Posterior cingulate gyrus (tissue), 11 donors: Measurements from ENCODE around the gene HIP1.
A peak's percentile ranks its signal among the peaks of the same experiment; 100 is the strongest.
"Not testable (repeated sequence)": the region's sequence is repeated elsewhere in the genome, so short reads cannot be mapped to it uniquely, and the experiment has no call there.

ENCODE experiments used
- DNase-seq, 10 donors: peaks; one replicate each; pipeline versions ENCODE4 v3.0.0 to v3.0.0-alpha.2; 2020 to 2021; ENCODE audit warnings: mixed read lengths in 3 of 10
- intact Hi-C: fragments of 100-400 bp; cut with DNase I; formaldehyde crosslinking; loops from one replicate; pipeline ENCODE4 v1.15.1; 2023

The HIP1 gene

GRCh38 chr7:75625868-75626267, 112.9 kb downstream of the HIP1 start:
- DNase-seq, result no peak
- intact Hi-C loops, result no loop called here

- DNase-seq, result peak in 2 of 10 donors; percentile 38 to 71
- intact Hi-C loops, result no loop called here
These were observed 114.5 kb downstream of the HIP1 start for GRCh38 chr7:75624134-75624832.

GRCh38 chr7:75623390-75624133, 115.2 kb downstream of the HIP1 start:
- intact Hi-C loops, result no loop called here
- peak in 7 of 10 donors; percentile 33 to 89 (median 46) for DNase-seq

DNA sequence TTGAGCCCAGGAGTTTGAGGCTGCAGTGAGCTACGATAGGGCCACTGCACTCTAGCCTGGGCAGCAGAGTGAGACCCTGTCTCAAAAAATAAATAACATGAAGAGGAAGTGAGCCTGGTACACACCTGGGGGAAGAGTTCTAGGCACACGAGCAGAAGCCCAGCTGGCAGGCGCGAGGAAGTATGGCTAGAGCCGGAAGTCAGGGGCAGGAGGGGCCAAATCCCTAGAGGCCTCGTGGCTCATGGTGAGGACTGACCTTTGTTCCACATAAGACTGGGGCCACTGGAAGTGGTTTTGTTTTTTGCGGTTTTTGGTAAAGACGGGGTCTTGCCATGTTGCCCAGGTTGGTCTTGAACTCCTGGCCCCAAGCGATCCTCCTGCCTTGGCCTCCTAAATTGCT, 117.6 kb downstream of the HIP1 start:
- no peak for DNase-seq
- intact Hi-C loops, result no loop called here

DNA sequence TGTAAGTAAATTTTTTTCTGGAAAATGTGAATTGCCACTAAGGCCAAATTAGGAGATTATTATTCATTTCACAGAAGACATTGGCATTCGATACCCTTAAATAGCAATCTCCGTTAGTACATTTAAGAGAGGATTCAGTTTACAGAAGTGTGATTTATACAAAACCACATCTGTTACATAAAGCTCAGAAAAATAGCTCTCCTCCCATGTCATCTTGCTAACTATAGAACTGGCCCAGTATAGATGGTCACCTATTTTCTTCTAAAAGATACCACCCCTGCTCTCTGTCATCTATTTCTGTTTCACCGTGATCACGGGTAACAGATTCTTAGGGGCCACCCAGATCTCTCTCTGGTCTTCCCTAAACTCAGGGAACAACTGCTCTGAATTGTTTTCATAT, 119.1 kb downstream of the HIP1 start:
- intact Hi-C loops, result no loop called here
- DNase-seq, result no peak

- peak in 5 of 10 donors; percentile 31 to 89 (median 42) for DNase-seq
- intact Hi-C loops, result no loop called here
These were observed 121.0 kb downstream of the HIP1 start for GRCh38 chr7:75617634-75618234.

DNA sequence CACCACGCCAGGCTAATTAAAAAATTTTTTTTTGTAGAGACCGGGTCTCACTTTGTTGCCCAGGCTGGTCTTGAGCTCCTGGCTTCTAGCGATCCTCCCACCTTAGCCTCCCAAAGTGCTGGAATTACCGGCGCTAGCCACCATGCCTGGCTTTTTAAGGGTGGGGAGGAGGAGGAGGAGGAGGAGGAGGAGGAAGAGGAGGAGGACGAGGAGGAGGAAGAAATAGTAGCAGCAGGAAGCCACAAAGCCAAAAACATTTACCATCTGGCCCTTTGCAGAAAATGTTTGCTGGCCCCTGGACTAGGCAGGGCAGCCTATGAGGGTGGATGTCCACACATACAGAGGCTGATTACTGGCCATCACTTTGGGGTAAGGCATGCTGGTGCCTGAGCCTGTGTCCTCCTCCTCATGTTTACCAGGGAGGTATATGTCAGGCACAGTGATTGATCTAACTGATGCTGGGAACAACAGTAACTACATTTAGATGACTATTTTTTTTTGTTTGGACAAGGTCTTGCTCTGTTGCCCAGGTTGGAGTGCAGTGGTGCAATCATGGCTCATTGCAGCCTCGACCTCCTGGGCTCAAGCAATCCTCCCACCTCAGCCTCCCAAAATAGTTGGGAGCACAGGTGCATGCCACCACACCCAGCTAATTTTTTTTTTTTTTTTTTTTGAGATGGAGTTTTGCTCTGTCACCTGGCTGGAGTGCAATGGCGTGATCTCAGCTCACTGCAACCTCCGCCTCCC, 122.1 kb downstream of the HIP1 start:
- intact Hi-C loops, result no loop called here
- DNase-seq, result no peak

DNA sequence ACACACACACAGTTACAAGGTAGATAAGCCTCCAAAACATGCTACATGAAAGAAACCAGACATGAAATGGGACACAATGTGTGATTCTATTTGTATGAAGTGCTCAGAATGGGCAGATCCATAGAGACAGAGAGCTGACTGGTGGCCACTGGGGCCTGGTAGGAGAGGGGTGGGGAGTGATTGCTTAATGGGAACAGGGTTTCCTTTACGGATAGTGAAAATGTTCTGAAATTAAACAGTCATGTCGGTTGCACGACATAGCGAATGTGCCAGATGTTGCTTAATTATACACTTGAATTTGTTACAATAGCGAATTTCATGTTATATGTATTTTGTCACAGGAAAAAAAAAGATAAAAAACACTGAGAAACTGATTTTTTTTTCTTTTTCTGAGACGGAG, 124.3 kb downstream of the HIP1 start:
- intact Hi-C loops, result loop anchor here (5.0 kb wide), 1 partner anchor 123 kb away; the partner anchor contains the start of gene HIP1
- peak in 1 of 10 donors; percentile 11 for DNase-seq

DNA sequence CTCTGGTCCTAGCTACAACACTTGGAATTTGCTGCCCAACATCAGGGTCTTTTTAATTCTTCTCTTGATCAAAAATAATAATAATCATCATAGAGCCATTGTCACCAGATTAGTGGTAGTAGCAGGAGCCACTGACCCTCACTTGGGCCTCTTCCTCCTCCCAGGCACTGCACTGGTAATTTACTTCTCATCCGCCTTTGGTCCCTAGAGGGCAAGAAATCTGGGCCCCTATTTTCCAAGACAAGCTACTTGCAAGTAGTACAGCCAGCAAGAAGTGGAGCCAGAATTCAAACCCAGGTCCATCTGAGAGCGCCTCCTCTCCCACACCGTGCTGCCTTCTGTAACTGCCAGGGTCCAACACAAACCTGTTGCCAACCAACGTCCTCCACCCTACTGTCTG, 125.4 kb downstream of the HIP1 start:
- peak in 1 of 10 donors; percentile 53 for DNase-seq
- intact Hi-C loops, result loop anchor here (5.0 kb wide), 1 partner anchor 124 kb away; the partner anchor contains the start of gene HIP1

GRCh38 chr7:75611557-75612178, 127.1 kb downstream of the HIP1 start:
- intact Hi-C loops, result loop anchor here (1.0 to 5.0 kb wide), 3 partner anchors 12 to 126 kb away; partner anchors contain the start of gene HIP1

DNA sequence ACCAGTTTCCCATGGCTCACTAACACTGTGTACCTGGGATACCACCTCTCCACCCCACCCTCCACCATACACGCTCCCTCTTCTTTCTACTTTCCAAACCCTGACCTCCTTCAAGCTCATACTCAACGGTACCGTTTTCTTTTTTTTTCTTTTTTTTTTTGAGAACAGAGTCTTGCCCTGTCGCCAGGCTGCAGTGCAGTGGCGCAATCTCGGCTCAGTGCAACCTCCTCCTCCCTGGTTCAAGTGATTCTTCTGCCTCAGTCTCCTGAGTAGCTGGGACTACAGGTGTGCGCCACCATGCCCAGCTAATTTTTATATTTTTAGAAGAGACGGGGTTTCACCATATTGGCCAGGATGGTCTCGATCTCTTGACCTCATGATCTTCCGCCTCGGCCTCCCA, 129.3 kb downstream of the HIP1 start:
- intact Hi-C loops, result not testable (repeated sequence)
- DNase-seq, result peak in 1 of 10 donors; percentile 44

More at GRCh38 chr7:75611557-75612178, 127.1 kb downstream of the HIP1 start:
- peak; percentile 80 to 99 (median 92) for DNase-seq

GRCh38 chr7:75608451-75609122, 130.2 kb downstream of the HIP1 start:
- peak in 1 of 10 donors; percentile 5 for DNase-seq
- intact Hi-C loops, result no loop called here

DNA sequence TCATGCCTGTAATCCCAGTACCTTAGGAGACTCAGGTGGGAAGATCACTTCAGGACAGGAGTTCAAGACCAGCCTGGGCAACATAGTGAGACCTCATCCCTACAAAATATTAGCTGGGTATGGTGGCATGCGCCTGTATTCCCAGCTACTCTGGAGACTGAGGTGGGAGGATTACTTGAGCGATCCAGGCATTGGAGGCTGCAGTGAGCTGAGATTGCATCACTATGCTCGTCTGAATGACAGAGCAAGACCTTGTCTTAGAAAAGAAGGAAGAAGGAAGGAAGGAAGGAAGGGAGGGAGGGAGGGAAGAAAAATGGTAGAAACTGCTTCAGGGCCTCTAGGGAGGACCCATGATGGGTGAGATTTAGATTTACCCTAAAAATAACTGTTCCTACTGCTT, 134.3 kb downstream of the HIP1 start:
- intact Hi-C loops, result loop anchor here (5.0 kb wide), 1 partner anchor 83 kb away; no protein-coding TSS in a partner anchor
- DNase-seq, result peak in 1 of 10 donors; percentile 30

- DNase-seq, result peak in 1 of 10 donors; percentile 30
- intact Hi-C loops, result loop anchor here (5.0 kb wide), 1 partner anchor 84 kb away; no protein-coding TSS in a partner anchor
These were observed 135.9 kb downstream of the HIP1 start for GRCh38 chr7:75602831-75603230.

DNA sequence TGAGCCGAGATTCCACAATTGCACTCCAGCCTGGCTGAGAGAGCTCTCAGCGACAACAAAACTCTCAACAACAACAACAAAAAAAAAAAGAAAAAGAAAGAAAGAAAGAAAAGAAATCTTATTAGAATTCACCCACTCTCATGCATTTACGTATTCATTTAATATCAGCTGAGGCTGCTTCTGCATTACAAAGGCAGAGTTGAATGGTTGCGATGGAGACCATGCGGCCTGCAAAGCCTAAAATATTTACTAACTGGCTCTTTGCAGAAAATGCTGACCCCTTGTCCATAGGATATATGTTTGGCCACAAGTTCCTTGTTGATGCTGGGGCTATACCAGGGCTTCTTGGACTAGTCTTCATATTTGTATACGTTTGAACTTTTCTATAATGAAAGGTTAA, 137.2 kb downstream of the HIP1 start:
- DNase-seq, result peak in 1 of 10 donors; percentile 9

DNA sequence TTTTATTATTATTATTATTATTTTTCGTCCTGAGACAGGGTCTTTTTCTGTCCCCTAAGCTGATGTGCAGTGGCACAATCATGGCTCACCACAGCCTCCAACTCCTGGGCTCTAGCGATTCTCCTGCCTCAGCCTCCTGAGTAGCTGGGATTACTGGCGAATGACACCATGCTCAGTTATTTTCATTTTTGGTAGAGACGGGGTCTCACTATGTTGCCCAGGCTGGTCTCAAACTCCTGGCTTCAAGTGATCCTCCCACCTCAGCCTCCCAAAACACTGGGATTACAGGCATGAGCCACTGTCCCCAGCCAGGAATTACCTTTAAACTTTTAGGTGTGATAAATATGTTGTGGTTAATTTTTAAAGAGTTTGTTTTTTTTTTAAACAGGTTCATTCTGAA, 138.0 kb downstream of the HIP1 start:
- not testable (repeated sequence) for DNase-seq
- intact Hi-C loops, result loop anchor here (5.0 kb wide), 1 partner anchor 87 kb away; no protein-coding TSS in a partner anchor

More for the DNA sequence above, 137.2 kb downstream of the HIP1 start:
- intact Hi-C loops, result loop anchor here (5.0 kb wide), 1 partner anchor 86 kb away; no protein-coding TSS in a partner anchor

- DNase-seq, result peak; percentile 89 to 99 (median 93)
- intact Hi-C loops, result loop anchor here (1.0 kb wide), 3 partner anchors 12 to 140 kb away; no protein-coding TSS in a partner anchor
These were observed 139.4 kb downstream of the HIP1 start for GRCh38 chr7:75599244-75599781.

GRCh38 chr7:75596727-75597614, 141.8 kb downstream of the HIP1 start:
- DNase-seq, result no peak
- intact Hi-C loops, result no loop called here
